HG03575 (cell line): ENCODE data around the gene DSG1.

Source experiments
- ATAC-seq: cut with Tn5 transposase; IDR thresholded peaks from one replicate; pipeline ENCODE4 v1.9.1; 2021; ENCODE audit not compliant: unreplicated experiment, insufficient number of reproducible peaks, low FRiP score; ENCODE audit errors: extremely low read depth

DSG1 gene

GRCh38 chr18:31402026-31402373 lies 84.0 kb downstream of the DSG1 start:
- no peak for ATAC-seq

GRCh38 chr18:31403409-31403808 lies 85.4 kb downstream of the DSG1 start:
- ATAC-seq, result no peak
